MCF 10A (cell line): ENCODE data around the gene ZNF766. TPM values are rescaled to one million over a fixed set of nuclear protein-coding genes. Genes with fewer than 3 reads are reported as not detected.
"Not testable (repeated sequence)": the region's sequence is repeated elsewhere in the genome, so short reads cannot be mapped to it uniquely, and the experiment has no call there.

Source experiments
- BruUV-seq: library from RNA; stranded (reverse); fragments of 400-500 nt; replicated peaks from 2 replicates; lab custom pipeline; 2021; lab: Mats Ljungman, UMichigan
- CTCF ChIA-PET: fragments of 300-600 bp; sonication (Branson Sonifier 250); formaldehyde crosslinking; extraction: SDS; loops from one replicate; lab custom pipeline; 2021; ENCODE audit warnings: antibody characterized with exemption, inconsistent platforms; lab: Yijun Ruan, JAX
- POLR2A ChIA-PET: fragments of 300-600, 350-650 bp; sonication (Branson Sonifier 250); formaldehyde crosslinking; extraction: SDS; loops from one replicate; lab custom pipeline; 2020; ENCODE audit warnings: antibody characterized with exemption, inconsistent platforms; lab: Yijun Ruan, JAX
- DNase-seq: peaks from one replicate; pipeline ENCODE4 v3.0.0-alpha.2; 2018; ENCODE audit not compliant: unreplicated experiment
- H3K27ac Mint-ChIP-seq: one replicate; pipeline ENCODE4 v1.8.0; 2022; ENCODE audit warnings: mild to moderate bottlenecking, low read depth, mixed read lengths; ENCODE audit not compliant: unreplicated experiment
- H3K27me3 Mint-ChIP-seq: one replicate; pipeline ENCODE4 v1.8.0; 2022; ENCODE audit warnings: mixed read lengths; ENCODE audit not compliant: insufficient read depth, unreplicated experiment
- H3K36me3 Mint-ChIP-seq: one replicate; pipeline ENCODE4 v1.8.0; 2022; ENCODE audit warnings: mild to moderate bottlenecking, moderate library complexity, mixed read lengths; ENCODE audit not compliant: insufficient read depth, unreplicated experiment
- H3K4me1 Mint-ChIP-seq: one replicate; pipeline ENCODE4 v1.8.0; 2022; ENCODE audit warnings: mixed read lengths; ENCODE audit not compliant: insufficient read depth, unreplicated experiment
- H3K4me3 Mint-ChIP-seq: one replicate; pipeline ENCODE4 v1.8.0; 2022; ENCODE audit warnings: mild to moderate bottlenecking, moderate library complexity, mixed read lengths; ENCODE audit not compliant: unreplicated experiment
- H3K9me3 Mint-ChIP-seq: one replicate; pipeline ENCODE4 v1.8.0; 2022; ENCODE audit warnings: mixed read lengths; ENCODE audit not compliant: unreplicated experiment
- intact Hi-C: fragments of 100-400 bp; cut with micrococcal nuclease; formaldehyde crosslinking; loops from 2 replicates; pipeline ENCODE4 v1.14.1; 2022
- total RNA-seq: library from RNA; stranded (reverse); gene quantifications from 2 replicates; pipeline ENCODE4 v1.2.3, GENCODE V29; 2022
- TF ChIP-seq, protein P1 (sequence below): fragments of 200-600 bp; IDR thresholded peaks from one replicate; pipeline ENCODE4 v1.8.0; 2022; ENCODE audit warnings: antibody characterized with exemption, mild to moderate bottlenecking; ENCODE audit not compliant: unreplicated experiment

ZNF766 gene
- total RNA-seq, 1 experiment from 2014 or later = 11.5 TPM

- no peak overlapping the region for H3K4me3 Mint-ChIP-seq
- TF ChIP-seq, protein P1, sequence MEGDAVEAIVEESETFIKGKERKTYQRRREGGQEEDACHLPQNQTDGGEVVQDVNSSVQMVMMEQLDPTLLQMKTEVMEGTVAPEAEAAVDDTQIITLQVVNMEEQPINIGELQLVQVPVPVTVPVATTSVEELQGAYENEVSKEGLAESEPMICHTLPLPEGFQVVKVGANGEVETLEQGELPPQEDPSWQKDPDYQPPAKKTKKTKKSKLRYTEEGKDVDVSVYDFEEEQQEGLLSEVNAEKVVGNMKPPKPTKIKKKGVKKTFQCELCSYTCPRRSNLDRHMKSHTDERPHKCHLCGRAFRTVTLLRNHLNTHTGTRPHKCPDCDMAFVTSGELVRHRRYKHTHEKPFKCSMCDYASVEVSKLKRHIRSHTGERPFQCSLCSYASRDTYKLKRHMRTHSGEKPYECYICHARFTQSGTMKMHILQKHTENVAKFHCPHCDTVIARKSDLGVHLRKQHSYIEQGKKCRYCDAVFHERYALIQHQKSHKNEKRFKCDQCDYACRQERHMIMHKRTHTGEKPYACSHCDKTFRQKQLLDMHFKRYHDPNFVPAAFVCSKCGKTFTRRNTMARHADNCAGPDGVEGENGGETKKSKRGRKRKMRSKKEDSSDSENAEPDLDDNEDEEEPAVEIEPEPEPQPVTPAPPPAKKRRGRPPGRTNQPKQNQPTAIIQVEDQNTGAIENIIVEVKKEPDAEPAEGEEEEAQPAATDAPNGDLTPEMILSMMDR = peak; percentile 41
- no peaks in the 10 kb centered on the region for H3K27me3 Mint-ChIP-seq
- CTCF ChIA-PET = interaction anchor here (0.5 to 1.8 kb wide), 10 partner anchors 9 to 503 kb away, joined by 3 to 6 read pairs (median 4); no protein-coding TSS in a partner anchor
- DNase-seq = peak; percentile 35
- POLR2A ChIA-PET = interaction anchor here (0.6 to 1.2 kb wide), 3 partner anchors 18 to 83 kb away, joined by 3 read pairs; no protein-coding TSS in a partner anchor
- no peaks in the 10 kb centered on the region for H3K36me3 Mint-ChIP-seq
- BruUV-seq = no TSS peak
- no peaks in the 10 kb centered on the region for H3K9me3 Mint-ChIP-seq
- no peaks in the 10 kb centered on the region for H3K4me1 Mint-ChIP-seq
- intact Hi-C loops = no loop called here
- H3K27ac Mint-ChIP-seq = no peak overlapping the region
Measured at GRCh38 chr19:52248241-52248640, 21.1 kb upstream of the ZNF766 start.

GRCh38 chr19:52258426-52258825 lies 11.0 kb upstream of the ZNF766 start:
- intact Hi-C loops = no loop called here
- no peak overlapping the region for H3K27ac Mint-ChIP-seq
- H3K36me3 Mint-ChIP-seq = no peaks in the 10 kb centered on the region
- no peak overlapping the region for H3K4me3 Mint-ChIP-seq
- BruUV-seq = no TSS peak
- peaks cover 17% of the 10 kb centered on the region for H3K9me3 Mint-ChIP-seq
- no peaks in the 10 kb centered on the region for H3K27me3 Mint-ChIP-seq
- ChIA-PET CTCF (interaction anchor here (0.5 to 1.8 kb wide), 2 partner anchors 21 to 637 kb away, joined by 3 to 8 read pairs; no protein-coding TSS in a partner anchor), POLR2A (no interaction called here)
- DNase-seq = no peak
- H3K4me1 Mint-ChIP-seq = no peaks in the 10 kb centered on the region
- TF ChIP-seq, protein P1 = no peak

GRCh38 chr19:52265556-52265955 lies 3.8 kb upstream of the ZNF766 start:
- intact Hi-C loops, H3K4me3 Mint-ChIP-seq, H3K4me1 Mint-ChIP-seq, H3K27ac Mint-ChIP-seq, H3K27me3 Mint-ChIP-seq, BruUV-seq, H3K9me3 Mint-ChIP-seq, H3K36me3 Mint-ChIP-seq, CTCF ChIA-PET: not testable (repeated sequence)
- peak; percentile 19 for DNase-seq
- POLR2A ChIA-PET = interaction anchor here (0.9 to 1.0 kb wide), 2 partner anchors 171 to 470 kb away, joined by 3 read pairs; no protein-coding TSS in a partner anchor

- no peak for DNase-seq
- TF ChIP-seq, protein P1 = no peak
- ChIA-PET CTCF (no interaction called here), POLR2A (no interaction called here)
- Mint-ChIP-seq H3K27ac (peak overlapping the region; percentile 92), H3K4me3 (peak overlapping the region; percentile 83), H3K9me3 (peaks cover 25% of the 10 kb centered on the region), H3K36me3 (peaks cover 6% of the 10 kb centered on the region), H3K4me1 (peaks cover 10% of the 10 kb centered on the region), H3K27me3 (no peaks in the 10 kb centered on the region)
- intact Hi-C loops = no loop called here
- BruUV-seq = no TSS peak
Measured at GRCh38 chr19:52270266-52270885, 989 bp downstream of the ZNF766 start.
